Activated CD4-positive, CD25-positive, alpha-beta regulatory T cell (primary cell): Measurements from ENCODE around the gene KLHL8.

Experiments used
- DNase-seq, 4 experiments: peaks; one replicate each; lab custom pipeline; 2025; lab: John Stamatoyannopoulos, UW

KLHL8 gene

DNA sequence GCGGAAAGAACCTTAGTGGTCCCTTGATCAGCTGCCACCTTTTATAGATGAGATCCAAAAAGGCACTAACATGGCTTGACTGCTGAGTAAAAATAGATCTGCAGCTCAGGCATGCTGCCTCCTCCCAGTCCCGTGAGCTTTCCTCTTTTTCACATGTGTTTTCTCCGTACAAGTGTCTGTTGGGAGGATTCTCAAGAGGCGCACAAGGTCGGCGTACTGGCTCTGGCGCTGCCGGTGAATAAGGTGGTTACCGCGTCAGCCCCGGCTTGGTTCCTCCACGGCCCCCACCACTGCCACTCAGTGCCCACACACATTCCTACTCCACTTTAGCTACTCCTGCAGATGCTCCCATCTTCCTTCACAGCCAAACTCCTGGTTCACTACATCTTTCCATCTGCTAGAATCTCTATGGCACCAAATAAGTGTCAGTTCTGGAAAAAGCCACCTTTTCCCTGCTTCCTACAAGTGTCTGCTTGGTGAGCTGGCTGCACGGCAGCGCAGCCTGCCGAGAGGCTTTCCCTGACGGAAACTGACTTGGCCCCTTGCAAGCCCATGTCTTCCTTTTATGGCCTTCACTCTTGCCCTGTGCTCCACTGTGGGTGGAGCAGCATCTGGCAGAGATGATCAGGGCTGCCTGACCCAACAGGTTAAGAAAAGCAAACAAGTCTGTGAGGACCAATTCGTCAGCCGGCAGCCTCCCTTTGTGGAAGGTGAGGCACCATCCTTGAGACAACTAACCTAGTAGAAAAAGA is 99.8 kb downstream of the KLHL8 start:
- DNase-seq = no peak

DNA sequence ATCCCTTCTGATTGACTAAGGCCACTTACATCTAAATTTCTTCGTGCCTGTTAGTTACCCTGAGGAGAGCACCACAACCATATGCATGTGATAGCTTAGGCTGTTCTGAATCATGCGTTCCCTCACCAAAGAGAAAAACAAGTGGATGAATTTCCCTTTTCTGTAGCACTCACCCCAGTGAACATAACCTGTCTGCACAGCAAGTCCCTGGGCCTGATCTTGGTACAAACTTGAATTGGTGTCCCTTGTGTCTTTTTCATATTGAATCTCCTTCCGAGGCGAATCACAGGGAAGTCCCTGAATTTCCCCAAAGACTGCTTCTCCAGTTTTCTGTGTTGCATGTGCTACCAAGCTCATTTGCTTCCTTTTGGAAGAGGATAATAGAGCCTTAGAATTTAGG is 100.4 kb downstream of the KLHL8 start:
- DNase-seq = no peak

DNA sequence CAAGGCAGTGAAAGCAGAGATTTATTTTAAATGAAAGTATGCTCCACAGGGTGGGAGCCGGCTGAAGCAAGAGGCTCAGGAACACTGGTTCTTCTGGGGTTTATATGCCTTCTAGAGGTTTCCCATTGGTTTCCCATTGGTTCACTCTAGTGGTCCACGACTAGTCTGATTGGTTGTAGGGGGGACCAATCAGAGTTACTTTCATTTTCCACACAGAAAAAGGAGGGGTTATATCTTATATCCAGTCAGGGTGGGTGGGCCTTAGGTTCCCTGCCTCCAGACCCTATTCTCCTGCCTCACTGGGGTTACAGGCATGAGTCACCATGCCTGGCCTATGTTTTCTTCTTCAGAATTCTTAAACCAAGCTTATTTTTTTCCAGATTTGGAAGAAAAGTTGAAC is 101.6 kb downstream of the KLHL8 start:
- DNase-seq = no peak

DNA sequence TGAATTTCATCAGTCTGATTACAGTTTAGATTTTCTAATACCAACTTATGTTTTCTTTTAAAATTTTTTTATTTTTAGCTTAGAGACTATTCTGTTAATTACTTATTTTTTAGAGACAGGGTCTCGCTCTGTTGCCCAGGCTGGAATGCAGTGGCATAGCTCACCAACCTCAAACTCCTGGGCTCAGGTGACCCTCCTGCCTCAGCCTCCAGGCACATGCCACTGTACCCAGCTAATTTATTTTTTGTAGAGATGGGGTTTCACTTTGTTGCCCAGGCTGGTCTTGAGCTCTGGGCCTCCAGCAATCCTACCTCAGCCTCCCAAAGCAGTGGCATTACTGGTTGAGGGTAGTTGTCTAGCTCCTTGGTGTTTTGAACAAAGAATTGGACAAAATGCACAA is 102.0 kb downstream of the KLHL8 start:
- DNase-seq = no peak

DNA sequence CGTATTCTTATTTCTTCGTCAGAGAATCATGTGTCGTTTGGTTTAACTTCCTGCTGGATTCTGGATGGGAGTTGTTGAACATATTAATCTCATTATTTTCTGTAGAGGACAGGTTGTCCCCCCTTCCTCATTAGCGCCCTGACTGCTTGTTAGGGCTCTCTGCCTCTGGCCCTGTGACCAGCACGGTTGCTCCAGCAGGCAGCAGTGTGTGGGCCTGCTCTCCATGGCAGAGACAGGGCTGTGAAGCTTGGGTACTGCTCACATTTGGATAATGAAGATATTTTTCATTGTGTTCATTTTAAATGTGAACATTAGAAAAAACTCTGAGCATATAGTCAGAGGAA is 102.7 kb downstream of the KLHL8 start:
- no peak for DNase-seq

DNA sequence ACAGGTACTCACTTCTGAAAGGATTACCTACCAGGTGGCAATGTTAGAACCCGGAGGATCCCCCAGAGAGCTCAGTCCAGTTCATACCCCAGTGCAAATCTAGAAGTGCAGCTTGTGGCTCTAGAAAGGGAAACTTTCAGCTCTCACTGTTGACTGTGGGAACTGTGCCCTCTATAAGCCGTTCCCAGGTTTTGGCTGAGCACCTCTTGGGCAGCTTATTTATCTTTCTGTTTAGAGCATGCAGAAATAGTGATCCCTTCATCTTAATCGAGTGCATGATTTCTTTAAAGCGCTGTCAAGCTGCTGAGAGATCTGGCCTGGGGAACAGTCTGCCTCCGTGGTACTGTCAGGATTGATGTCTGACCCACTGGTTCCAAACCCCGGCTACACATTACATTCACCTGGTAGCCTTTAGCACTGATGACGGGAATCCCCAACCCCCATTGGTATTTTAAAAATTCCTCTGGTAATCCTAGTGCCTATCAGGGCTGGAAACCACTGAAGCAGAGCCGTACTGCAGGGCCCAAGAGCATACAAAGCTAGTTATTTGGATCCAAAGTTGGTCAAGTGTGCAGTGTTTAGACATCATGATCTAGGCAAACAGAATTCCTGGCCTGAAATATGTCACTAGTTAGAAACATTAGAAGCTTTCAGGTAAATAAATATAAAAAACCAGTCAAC is 103.2 kb downstream of the KLHL8 start:
- no peak for DNase-seq

DNA sequence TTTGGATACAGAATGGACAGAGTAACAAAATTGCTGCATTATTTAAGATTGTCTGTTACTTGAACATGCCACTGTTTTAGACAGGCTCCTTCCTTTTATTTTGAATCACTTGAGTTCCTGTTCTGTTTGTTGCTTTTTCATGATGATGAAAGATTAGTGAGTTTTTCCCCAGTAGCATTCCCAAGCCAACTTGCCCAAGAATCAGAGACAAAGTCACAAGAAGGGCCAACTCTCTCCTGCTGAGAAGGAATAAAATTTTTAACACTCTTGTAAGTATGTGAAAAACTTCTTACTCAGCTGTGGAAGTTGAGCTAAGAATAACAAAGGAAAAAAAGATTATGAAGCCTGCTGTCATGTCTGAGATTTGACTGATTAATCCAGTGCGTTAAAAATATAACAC is 104.2 kb downstream of the KLHL8 start:
- DNase-seq = no peak

DNA sequence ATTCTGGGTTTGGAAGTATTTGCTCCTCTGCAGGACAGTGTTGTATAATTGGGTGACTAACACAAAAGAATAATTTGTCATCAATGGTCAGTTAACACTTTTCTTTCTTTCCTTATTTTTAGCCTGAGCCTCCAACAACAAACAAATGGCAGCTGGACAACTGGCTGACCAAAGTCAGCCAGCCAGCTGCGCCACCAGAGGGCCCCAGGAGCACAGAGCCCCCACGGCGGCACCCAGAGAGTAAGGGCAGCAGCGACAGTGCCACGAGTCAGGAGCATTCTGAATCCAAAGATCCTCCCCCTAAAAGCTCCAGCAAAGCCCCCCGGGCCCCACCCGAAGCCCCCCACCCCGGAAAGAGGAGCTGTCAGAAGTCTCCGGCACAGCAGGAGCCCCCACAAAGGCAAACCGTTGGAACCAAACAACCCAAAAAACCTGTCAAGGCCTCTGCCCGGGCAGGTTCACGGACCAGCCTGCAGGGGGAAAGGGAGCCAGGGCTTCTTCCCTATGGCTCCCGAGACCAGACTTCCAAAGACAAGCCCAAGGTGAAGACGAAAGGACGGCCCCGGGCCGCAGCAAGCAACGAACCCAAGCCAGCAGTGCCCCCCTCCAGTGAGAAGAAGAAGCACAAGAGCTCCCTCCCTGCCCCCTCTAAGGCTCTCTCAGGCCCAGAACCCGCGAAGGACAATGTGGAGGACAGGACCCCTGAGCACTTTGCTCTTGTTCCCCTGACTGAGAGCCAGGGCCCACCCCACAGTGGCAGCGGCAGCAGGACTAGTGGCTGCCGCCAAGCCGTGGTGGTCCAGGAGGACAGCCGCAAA is 106.0 kb downstream of the KLHL8 start:
- DNase-seq = no peak

DNA sequence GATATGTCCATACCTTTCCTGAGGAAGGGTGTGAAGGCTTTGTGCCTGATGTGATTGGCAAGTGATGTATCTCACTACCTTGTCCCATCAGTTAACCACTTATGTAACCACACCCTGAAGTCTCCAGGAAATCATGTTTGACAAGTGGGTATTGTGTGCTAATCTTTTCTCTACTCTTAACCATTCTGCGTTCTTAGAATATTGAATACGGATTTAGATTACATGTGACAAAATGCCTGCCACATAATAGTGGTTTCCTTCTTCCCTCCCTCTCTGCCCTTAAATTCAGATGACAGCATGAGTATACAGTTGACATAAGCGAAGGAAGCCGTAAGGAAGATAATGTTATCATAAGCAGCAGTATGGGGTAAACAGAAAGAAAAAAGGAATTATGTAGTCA is 108.4 kb downstream of the KLHL8 start:
- no peak for DNase-seq
